Stimulated activated CD4-positive, alpha-beta T cell treated with anti-CD3 and anti-CD28 coated beads, Interleukin-2, amount 100 ng/mL, for 4 hours (primary cell): ENCODE results near the gene TTI1.

Experiments used
- DNase-seq: peaks from one replicate; pipeline ENCODE4 v3.0.0-alpha.2; 2020; ENCODE audit warnings: low read depth

Gene TTI1

DNA sequence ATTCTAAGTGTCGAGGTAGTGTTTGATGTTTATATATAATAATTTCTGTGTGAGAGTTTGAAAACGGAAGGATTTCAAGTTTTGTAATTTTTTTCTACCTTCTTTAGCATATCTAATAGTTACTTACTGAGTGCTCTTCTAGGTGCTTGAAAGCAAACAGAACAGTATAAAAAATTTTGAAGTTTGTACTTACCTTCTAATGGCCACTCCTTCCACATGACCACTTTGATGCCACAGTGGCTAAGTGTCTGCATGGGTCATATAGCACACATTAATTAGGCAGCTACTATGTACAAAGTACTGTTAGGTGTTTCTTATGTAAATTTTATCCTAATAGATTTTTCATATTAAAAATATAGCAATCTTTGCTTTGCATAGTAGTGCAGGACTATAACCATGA is 21.4 kb upstream of the TTI1 start:
- DNase-seq = no peak

GRCh38 chr20:38052870-38053269 is 19.6 kb upstream of the TTI1 start:
- no peak for DNase-seq

DNA sequence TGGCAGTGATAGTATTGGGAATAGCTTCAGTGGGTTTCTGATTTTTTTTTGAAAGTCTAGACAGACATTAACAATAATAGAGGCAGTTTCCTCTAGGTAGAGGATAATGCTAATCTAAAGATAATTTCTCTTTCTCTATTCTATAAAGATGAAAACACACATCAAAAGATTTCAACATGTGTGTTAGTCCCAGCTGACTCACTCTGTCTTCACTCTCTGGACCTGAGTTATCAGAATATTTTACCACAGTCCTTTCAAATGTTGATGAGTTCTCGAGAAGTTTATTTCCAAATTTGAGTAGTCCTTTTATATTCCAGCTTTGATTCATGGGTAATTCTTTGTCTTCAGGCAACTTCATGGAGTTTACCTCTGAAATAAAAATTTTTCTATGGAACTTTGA is 17.4 kb upstream of the TTI1 start:
- no peak for DNase-seq

DNA sequence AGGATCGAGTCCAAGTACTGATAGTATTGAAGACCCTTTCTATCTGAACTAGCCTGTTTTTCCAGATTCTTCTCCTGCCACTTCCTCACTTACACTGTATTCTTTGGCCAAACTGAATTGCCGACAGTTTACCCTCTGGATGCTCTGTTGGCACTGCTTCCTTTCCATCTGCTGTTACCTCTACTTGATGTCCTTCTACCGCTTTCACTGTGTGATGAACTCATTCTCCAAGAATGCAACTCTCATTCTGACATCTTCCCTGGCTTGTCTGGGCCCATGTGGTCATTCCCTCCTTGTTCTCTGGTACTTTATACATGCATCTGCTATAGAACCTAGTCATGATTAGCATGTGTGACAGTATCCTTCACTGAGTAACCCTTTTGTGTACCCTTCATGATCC is 16.5 kb upstream of the TTI1 start:
- no peak for DNase-seq

DNA sequence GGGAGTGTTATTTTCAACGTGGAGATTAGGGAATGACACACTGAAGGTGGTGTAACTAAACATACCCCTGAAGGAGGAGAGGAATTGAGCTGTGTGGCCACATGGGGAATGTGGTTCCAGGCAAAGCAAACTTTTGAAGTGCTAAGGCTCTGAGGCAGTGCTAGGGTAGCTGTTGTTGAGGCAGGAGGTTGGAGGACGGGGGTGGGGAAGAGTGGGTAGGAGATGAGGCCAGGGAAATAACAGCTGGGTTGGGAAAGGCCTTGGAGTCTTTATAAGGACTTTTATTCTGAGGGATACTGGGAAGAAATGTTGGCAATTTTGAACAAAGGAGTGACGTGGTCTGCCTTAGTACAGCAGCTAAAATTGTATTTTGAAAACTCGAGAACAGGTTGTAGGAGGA is 13.3 kb upstream of the TTI1 start:
- DNase-seq = no peak

GRCh38 chr20:38044685-38045084 is 11.4 kb upstream of the TTI1 start:
- DNase-seq = no peak

DNA sequence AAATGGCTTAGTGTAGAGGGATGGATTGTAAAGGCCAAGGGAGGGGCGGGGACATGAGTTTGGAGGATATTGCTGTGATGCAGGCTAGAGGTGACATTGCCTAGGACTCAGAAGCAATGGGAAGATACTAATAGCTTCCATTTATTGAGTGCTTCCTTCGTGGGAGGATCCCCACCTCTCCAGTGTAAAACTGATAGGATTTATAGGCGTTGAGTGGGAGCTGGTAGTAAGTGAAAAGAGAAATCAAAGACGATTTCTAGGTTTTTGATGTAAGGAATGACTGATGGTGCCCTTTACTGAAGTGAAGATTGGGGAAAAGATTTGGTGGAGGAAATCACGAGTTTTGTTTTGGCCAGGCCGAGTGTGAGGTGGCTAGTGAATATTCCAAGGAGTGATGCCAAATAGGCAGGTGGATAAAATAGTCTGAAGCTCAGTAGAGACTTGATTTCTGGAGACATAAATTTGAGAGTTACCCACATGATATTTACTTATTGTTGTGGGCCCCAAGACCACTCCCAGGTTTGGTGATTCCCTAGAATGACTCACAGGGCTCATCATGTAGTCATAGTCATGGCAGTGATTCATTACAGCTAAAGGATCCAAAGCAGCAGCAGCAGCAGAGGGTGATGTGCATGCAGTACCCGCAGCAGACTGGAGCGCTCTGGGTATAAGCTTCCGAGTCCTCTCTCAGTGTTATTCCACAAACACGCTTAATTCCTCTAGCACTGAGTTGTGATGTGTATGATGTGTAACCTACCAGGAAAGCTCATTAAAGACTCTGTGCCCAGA is 10.4 kb upstream of the TTI1 start:
- DNase-seq = peak; percentile 23

DNA sequence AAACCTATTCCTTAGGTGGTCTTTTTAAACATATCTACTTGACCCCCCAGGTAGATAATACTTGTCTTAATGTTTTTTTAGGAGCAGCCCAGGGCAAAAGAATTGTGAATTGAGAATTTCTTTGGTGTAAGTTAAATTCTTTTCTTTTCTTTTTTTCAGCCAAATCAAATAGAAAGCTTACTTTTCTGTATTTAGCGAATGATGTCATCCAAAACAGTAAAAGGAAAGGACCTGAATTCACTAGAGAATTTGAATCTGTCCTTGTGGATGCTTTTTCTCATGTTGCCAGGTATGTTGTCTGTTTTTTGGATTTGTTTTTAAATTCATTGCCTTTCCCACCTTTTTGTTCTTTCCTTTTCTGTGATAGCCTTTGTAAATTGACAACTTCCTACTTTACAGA is 7.0 kb upstream of the TTI1 start:
- DNase-seq = no peak

- no peak for DNase-seq
Measured at GRCh38 chr20:38036366-38036765, 3.1 kb upstream of the TTI1 start.

GRCh38 chr20:38034961-38035360 is 1.7 kb upstream of the TTI1 start:
- no peak for DNase-seq

GRCh38 chr20:38034108-38034649 is 923 bp upstream of the TTI1 start:
- no peak for DNase-seq

DNA sequence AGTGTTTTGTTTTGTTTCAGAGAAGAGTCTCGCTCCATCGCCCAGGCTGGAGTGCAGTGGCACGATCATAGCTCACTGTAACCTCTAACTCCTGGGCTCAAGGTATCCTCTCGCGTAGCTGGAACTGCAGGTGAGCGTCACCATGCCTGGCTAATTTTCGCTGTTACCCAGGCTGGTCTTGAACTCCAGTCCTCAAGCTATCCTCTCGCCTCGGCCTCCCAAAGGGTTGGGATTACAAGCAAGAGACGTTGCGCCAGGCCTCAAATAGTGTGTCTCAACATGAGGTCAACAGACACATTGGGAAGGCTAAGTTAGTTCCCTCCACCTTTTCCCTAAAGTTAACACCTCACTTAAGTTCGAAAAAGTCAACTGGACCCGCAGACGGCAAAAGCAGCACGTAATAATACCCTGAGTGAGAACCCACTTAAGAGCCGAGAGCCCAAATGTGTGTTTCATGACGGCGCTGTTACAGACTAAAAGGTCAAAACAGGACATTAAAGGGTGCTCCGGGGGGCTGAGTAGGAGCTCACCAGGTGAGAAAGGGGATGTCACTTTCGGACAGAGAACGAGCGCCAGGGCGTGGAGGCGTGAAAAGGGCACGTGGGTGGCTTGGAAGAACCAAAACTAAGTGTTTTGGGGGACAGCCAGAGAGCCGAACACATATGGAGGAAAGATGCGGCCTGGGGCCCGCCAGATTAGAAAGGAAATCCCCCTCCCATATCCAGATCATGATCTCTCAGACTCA is 499 bp downstream of the TTI1 start:
- DNase-seq = no peak

- DNase-seq = no peak
Measured at GRCh38 chr20:38031957-38032356, 1.3 kb downstream of the TTI1 start.

DNA sequence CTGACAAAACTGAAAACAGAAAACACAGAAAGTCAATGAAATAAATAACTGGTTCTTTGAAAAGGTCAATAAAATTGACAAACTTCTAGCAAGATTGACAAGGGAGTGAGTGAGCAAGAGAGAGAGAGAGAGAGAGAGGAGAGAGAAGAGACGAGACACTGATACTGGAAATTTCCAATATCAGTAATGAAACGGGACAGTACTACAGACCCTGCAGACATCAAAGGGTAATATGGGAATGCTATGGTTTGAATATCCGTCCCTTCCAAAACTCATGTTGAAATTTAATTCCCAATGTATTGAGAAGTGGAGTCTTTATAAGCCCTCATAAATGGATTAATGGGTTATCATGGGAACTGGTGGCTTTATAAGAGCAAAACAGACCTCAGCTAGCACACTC is 3.8 kb downstream of the TTI1 start:
- no peak for DNase-seq

DNA sequence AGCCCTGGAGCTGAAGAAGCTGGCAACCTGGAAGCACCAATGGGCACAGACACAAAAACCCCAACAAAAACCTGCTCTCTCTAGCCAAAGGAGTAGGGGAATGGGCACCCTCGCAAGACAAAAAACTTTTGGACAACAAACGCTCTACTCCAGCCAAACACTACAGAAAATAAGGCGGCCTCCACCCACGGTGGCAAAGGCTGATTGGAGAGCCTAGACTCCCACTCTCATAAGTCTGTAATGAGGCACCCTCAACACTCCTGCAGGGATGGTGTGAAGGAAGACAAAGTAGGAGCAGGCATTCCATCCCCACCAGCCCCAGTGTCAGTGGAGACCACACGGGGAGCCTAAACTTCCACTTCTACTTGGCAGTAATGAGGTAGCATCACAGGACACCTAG is 8.8 kb downstream of the TTI1 start:
- DNase-seq = no peak

- DNase-seq = no peak
Measured at GRCh38 chr20:38023181-38024001, 9.9 kb downstream of the TTI1 start.

- DNase-seq = no peak
Measured at GRCh38 chr20:38021087-38021772, 12.0 kb downstream of the TTI1 start.

- DNase-seq = no peak
Measured at GRCh38 chr20:38018385-38018784, 14.9 kb downstream of the TTI1 start.

- DNase-seq = no peak
Measured at GRCh38 chr20:38017959-38018358, 15.3 kb downstream of the TTI1 start.

DNA sequence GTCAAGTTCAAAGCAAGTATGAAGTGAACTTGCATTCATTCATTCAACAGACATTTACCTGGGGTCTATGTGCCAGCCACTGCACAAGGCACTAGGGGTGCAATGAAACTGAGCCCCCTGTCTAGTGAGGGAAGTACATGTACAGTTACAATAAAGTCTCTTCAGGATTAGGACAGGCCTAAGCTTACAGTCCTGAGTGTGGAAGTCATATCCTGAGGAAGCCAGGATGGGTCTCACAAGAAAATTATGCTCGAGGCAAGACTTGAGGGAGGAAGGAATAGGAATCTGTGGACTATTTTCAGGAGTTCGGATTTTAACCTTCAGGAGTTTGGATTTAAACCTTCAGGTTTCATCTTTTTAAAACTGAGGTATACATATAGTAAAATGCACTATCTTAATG is 19.4 kb downstream of the TTI1 start:
- DNase-seq = no peak

DNA sequence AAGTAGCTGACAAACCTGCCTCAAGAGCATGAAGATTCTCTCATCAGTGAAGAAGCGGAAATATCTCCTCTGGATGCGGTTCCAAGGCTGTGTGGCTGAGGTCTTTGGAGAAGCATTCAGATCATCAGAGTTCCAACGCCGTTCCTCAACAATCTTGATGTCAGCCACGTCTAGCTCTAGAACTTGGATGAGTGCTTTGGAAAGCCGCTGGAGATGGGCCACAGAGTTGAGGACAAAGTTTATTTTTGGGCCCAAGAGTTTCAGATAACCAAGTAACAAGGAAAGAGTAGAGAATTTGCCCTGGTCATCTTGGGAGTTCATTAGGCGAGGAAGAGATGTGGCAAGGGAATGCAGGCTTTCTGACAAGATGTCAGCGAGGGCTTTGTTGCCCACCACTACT is 20.9 kb downstream of the TTI1 start:
- DNase-seq = no peak

- DNase-seq = no peak
Measured at GRCh38 chr20:38011696-38012095, 21.6 kb downstream of the TTI1 start.
